K562 (cell line): ENCODE results near the gene FBN1. TPM values are rescaled to one million over a fixed set of nuclear protein-coding genes. Genes with fewer than 3 reads are reported as not detected.
A peak's percentile ranks its signal among the peaks of the same experiment; 100 is the strongest.

Experiments
- ARHGAP35 ChIP-seq: fragments of 450-650 bp; IDR thresholded peaks from 2 replicates; pipeline ENCODE4 v1.6.1; 2018; ENCODE audit not compliant: partially characterized antibody
- BRCA1 ChIP-seq, 2 experiments: fragments of 450-650 bp in 1 of 2; sonication (generic) in 1 of 2; formaldehyde crosslinking in 1 of 2; IDR thresholded peaks; 2 replicates each; pipeline versions ENCODE4 v1.5.0 to v1.6.1; 2017 to 2020; ENCODE audit warnings: mild to moderate bottlenecking in 1 of 2, missing genetic modification reagents in 1 of 2
- CBX5 ChIP-seq: IDR thresholded peaks from 2 replicates; pipeline ENCODE4 v1.6.1; 2014; ENCODE audit warnings: low read depth, borderline replicate concordance
- CHAMP1 ChIP-seq: fragments of 450-650 bp; IDR thresholded peaks from 2 replicates; pipeline ENCODE4 v1.6.1; 2016; ENCODE audit warnings: mild to moderate bottlenecking
- CHCHD3 ChIP-seq: fragments of 250-450 bp; sonication (Bioruptor Pico); IDR thresholded peaks from 2 replicates; pipeline ENCODE4 v2.1.2; 2022; ENCODE audit warnings: mild to moderate bottlenecking
- CLOCK ChIP-seq: fragments of 250-450 bp; sonication (Bioruptor Pico); IDR thresholded peaks from 2 replicates; pipeline ENCODE4 v1.4.0; 2020; ENCODE audit warnings: mild to moderate bottlenecking, moderate library complexity, borderline replicate concordance
- ETS2 ChIP-seq: IDR thresholded peaks from 2 replicates; pipeline ENCODE4 v1.6.1; 2016; ENCODE audit warnings: borderline replicate concordance, missing genetic modification characterization, mild to moderate bottlenecking, moderate library complexity, missing compliant biosample characterization; ENCODE audit not compliant: poor library complexity, severe bottlenecking
- FOXJ3 ChIP-seq: sonication (generic); formaldehyde crosslinking; IDR thresholded peaks from 2 replicates; pipeline ENCODE4 v1.4.0; 2020; ENCODE audit warnings: mild to moderate bottlenecking, missing genetic modification reagents
- FOXM1 ChIP-seq, 2 experiments: fragments of 450-650 bp in 1 of 2; sonication (generic) in 1 of 2; formaldehyde crosslinking in 1 of 2; IDR thresholded peaks; 2 replicates each; pipeline versions ENCODE4 v1.6.1 to v1.9.0; 2017 to 2022; ENCODE audit warnings: low read depth in 2 of 2, mild to moderate bottlenecking in 2 of 2, missing genetic modification reagents in 1 of 2, moderate library complexity in 1 of 2
- KDM5B ChIP-seq: fragments of 200-600 bp; sonication (generic); IDR thresholded peaks from 2 replicates; pipeline ENCODE4 v1.6.1; 2012; ENCODE audit warnings: low read depth, mild to moderate bottlenecking, moderate library complexity, low read length, control low read depth, inconsistent platforms; ENCODE audit not compliant: insufficient replicate concordance
- L3MBTL2 ChIP-seq: fragments of 450-650 bp; IDR thresholded peaks from 2 replicates; pipeline ENCODE4 v1.6.1; 2016; ENCODE audit warnings: mild to moderate bottlenecking, moderate library complexity
- NFIX ChIP-seq: fragments of 250-450 bp; sonication (Bioruptor Pico); IDR thresholded peaks from 2 replicates; pipeline ENCODE4 v1.4.0; 2020; ENCODE audit warnings: low read depth, mild to moderate bottlenecking, moderate library complexity
- POU5F1 ChIP-seq: fragments of 150-350 bp; IDR thresholded peaks from 2 replicates; pipeline ENCODE4 v1.6.1; 2014; ENCODE audit warnings: borderline replicate concordance, low read length, low read depth, mild to moderate bottlenecking; ENCODE audit not compliant: partially characterized antibody
- SETDB1 ChIP-seq: IDR thresholded peaks from one replicate; pipeline ENCODE4 v1.6.1; 2012; ENCODE audit warnings: low read length, control low read depth, inconsistent platforms
- SMARCA4 ChIP-seq: fragments of 450-650 bp; IDR thresholded peaks from 2 replicates; pipeline ENCODE4 v1.6.1; 2016
- TARDBP ChIP-seq: fragments of 450-650 bp; IDR thresholded peaks from 2 replicates; pipeline ENCODE4 v1.6.1; 2016
- TCF3 ChIP-seq: sonication (generic); formaldehyde crosslinking; IDR thresholded peaks from 2 replicates; pipeline ENCODE4 v1.4.0; 2020; ENCODE audit warnings: mild to moderate bottlenecking, missing genetic modification reagents
- YY1 ChIP-seq, 3 experiments: IDR thresholded peaks; 2 replicates each; pipeline ENCODE4 v1.6.1; 2011; ENCODE audit warnings: low read length in 2 of 3, mild to moderate bottlenecking in 2 of 3, moderate library complexity in 2 of 3, borderline replicate concordance in 1 of 3, control low read depth in 1 of 3, low read depth in 1 of 3; ENCODE audit not compliant: insufficient read depth in 3 of 3, insufficient replicate concordance in 2 of 3, control insufficient read depth in 1 of 3, insufficient read length in 1 of 3; ENCODE audit errors: extremely low read depth in 1 of 3
- ZNF507 ChIP-seq: conservative IDR thresholded peaks from 2 replicates; pipeline ENCODE4 v1.6.1; 2017; ENCODE audit warnings: missing genetic modification characterization, missing compliant biosample characterization
- ZNF830 ChIP-seq: fragments of 250-450 bp; sonication (Bioruptor Pico); IDR thresholded peaks from 2 replicates; pipeline ENCODE4 v1.5.0; 2021; ENCODE audit warnings: mild to moderate bottlenecking
- polyA plus RNA-seq, 8 experiments: library from polyadenylated mRNA; depleted of rRNA in 4 of 8; stranded (reverse) in 5 of 8; unstranded in 3 of 8; fragments of >200 nt; fragmentation: Nextera tagmentation in 2 of 8; fragmentation: Illumina TruSeq in 1 of 8; extraction: Ambion mirVana in 2 of 8; extraction: Trizol in 1 of 8; gene quantifications; 2 replicates each; pipeline versions ENCODE4 v1.2.1 to v1.2.3, GENCODE V29; 2011 to 2014; ENCODE audit warnings: inconsistent platforms in 1 of 8, missing spikeins in 1 of 8
- total RNA-seq, 7 experiments: library from RNA; depleted of rRNA in 6 of 7; stranded (reverse); fragments of >200 nt in 6 of 7; fragmentation: Illumina TruSeq in 2 of 7; extraction: Trizol in 2 of 7; gene quantifications; 2 replicates each; pipeline versions ENCODE4 v1.2.1 to v1.2.3, GENCODE V29; 2011 to 2021; ENCODE audit warnings: low replicate concordance in 1 of 7
- TF ChIP-seq, protein P1 (sequence below): IDR thresholded peaks from 2 replicates; pipeline ENCODE4 v1.6.1; 2014; ENCODE audit warnings: antibody characterized with exemption

Gene FBN1
- total and polyA plus RNA-seq, 9 of the 15 experiments (the other 6 are each of a cell fraction or from before 2014, with no cell fraction given), result 0.15 to 1.2 (median 0.60) TPM

DNA sequence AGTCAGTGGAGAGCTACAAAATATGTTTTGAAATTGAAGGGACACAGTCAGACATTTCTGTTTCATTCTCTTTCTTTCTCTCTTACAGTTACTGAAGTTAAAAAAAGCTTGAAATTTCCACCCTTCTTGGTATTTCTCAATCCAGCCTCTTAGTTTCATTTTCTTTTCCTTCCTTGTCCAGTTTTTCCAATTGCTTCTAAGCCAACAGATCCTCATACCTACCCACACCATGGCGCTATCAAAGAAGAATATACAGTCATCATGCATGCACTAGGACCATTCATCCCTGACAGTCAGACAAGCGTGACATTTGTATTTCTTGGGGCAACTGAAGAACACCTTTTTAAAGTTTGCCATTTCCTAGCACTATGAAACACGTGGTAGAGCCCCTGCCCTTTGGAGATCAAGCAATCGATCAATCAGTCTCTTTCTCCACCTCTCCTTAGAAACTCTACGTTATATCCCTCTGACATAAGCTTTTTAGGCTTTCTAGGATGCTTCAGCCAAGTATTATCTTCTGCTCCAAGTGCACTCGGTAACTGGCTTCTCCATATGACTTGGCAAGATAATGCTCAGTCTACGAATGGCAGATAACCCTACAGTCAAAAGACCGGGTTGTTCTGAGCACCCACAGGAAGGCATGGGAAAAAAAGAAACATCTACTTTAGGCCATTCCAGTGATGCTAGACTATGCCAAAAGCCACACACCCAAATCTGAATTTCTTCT, 65.4 kb downstream of the FBN1 start (continued):
- no peak for TF ChIP-seq SETDB1
- TF ChIP-seq FOXM1 (IDR thresholded peaks at IDR 0.05; ENCODE audit: low read depth), result peak; percentile 79
- no peak for TF ChIP-seq FOXM1 (CRISPR knock-in tag; IDR thresholded peaks at IDR 0.05; ENCODE audit: low read depth)
- no peak for TF ChIP-seq ZNF507 (tag)
- peak; percentile 33; the same call in 1 of the 2 replicates for TF ChIP-seq L3MBTL2
- TF ChIP-seq TCF3 (CRISPR knock-in tag), result peak; percentile 95
- TF ChIP-seq KDM5B, result no peak
- peak; percentile 85; the same call in 1 of the 2 replicates for TF ChIP-seq CHAMP1
- TF ChIP-seq ARHGAP35, result no peak
- TF ChIP-seq FOXJ3 (CRISPR knock-in tag), result no peak
- TF ChIP-seq NFIX (CRISPR knock-in tag), result no peak
- no peak for TF ChIP-seq YY1 (IDR thresholded peaks at IDR 0.05; ENCODE audit: borderline replicate concordance in 1 of 3, control insufficient read depth in 1 of 3, extremely low read depth in 1 of 3, insufficient read depth in 3 of 3, insufficient read length in 1 of 3, insufficient replicate concordance in 2 of 3, low read depth in 1 of 3, low read length in 2 of 3)
- TF ChIP-seq ZNF830 (CRISPR knock-in tag), result no peak
- no peak for TF ChIP-seq CLOCK (CRISPR knock-in tag)
- no peak for TF ChIP-seq ETS2 (tag)
- no peak for TF ChIP-seq POU5F1
- no peak for TF ChIP-seq TARDBP
- peak; percentile 93 for TF ChIP-seq SMARCA4
- TF ChIP-seq BRCA1 (IDR thresholded peaks at IDR 0.05), result no peak
- no peak for TF ChIP-seq BRCA1 (CRISPR knock-in tag; IDR thresholded peaks at IDR 0.05)
- TF ChIP-seq CBX5, result no peak
- TF ChIP-seq, protein P1, sequence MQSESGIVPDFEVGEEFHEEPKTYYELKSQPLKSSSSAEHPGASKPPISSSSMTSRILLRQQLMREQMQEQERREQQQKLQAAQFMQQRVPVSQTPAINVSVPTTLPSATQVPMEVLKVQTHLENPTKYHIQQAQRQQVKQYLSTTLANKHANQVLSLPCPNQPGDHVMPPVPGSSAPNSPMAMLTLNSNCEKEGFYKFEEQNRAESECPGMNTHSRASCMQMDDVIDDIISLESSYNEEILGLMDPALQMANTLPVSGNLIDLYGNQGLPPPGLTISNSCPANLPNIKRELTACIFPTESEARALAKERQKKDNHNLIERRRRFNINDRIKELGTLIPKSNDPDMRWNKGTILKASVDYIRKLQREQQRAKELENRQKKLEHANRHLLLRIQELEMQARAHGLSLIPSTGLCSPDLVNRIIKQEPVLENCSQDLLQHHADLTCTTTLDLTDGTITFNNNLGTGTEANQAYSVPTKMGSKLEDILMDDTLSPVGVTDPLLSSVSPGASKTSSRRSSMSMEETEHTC, result no peak
- no peak for TF ChIP-seq CHCHD3 (CRISPR knock-in tag)
